CD4-positive, alpha-beta T cell treated with Interleukin-17A for 1 hour (primary cell): ENCODE results near the gene LCLAT1.

Experiments
- DNase-seq: peaks from one replicate; pipeline ENCODE4 v3.0.0-alpha.2; 2020

LCLAT1 gene

GRCh38 chr2:30680121-30680520, 233.1 kb downstream of the LCLAT1 start:
- DNase-seq, result no peak

GRCh38 chr2:30681022-30681421, 234.0 kb downstream of the LCLAT1 start:
- no peak for DNase-seq

- DNase-seq, result no peak
These were observed 236.3 kb downstream of the LCLAT1 start for GRCh38 chr2:30683236-30683956.

GRCh38 chr2:30684026-30684425, 237.0 kb downstream of the LCLAT1 start:
- no peak for DNase-seq

GRCh38 chr2:30684516-30684915, 237.5 kb downstream of the LCLAT1 start:
- no peak for DNase-seq

GRCh38 chr2:30684996-30685395, 237.9 kb downstream of the LCLAT1 start:
- DNase-seq, result no peak

GRCh38 chr2:30686000-30686399, 239.0 kb downstream of the LCLAT1 start:
- no peak for DNase-seq

- no peak for DNase-seq
These were observed 239.6 kb downstream of the LCLAT1 start for GRCh38 chr2:30686669-30687068.

- no peak for DNase-seq
These were observed 241.9 kb downstream of the LCLAT1 start for GRCh38 chr2:30688956-30689401.

GRCh38 chr2:30689496-30690125, 242.6 kb downstream of the LCLAT1 start:
- no peak for DNase-seq

GRCh38 chr2:30690126-30690561, 243.1 kb downstream of the LCLAT1 start:
- DNase-seq, result no peak

- no peak for DNase-seq
These were observed 244.3 kb downstream of the LCLAT1 start for GRCh38 chr2:30691091-30691947.

GRCh38 chr2:30691948-30692828, 245.1 kb downstream of the LCLAT1 start:
- DNase-seq, result no peak

GRCh38 chr2:30692829-30693275, 245.8 kb downstream of the LCLAT1 start:
- no peak for DNase-seq
